Measurements from ENCODE around the gene PSD4.

PSD4 gene

GRCh38 chr2:113157897-113158753 is 15.6 kb upstream of the PSD4 start:
- Histone ChIP-seq H3K36me3 (no peaks in the 10 kb centered on the region), H3K4me1 (ENCODE audit: control insufficient read depth in 1 of 2, insufficient read depth in 1 of 2, low read depth in 1 of 2, low read length in 1 of 2) (peaks cover 12 to 14% of the 10 kb centered on the region in 2 experiments), H3K27ac (no peak overlapping the region), H3K4me3 (ENCODE audit: low read depth in 1 of 2, low read length in 1 of 2) (peak overlapping the region; percentile 60 to 61), H3K9me3 (no peaks in the 10 kb centered on the region), H3K27me3 (peaks cover 53% of the 10 kb centered on the region)
- no peak for TF ChIP-seq CTCF (IDR thresholded peaks at IDR 0.05)

GRCh38 chr2:113158884-113159553 is 14.8 kb upstream of the PSD4 start:
- no peak overlapping the region for H3K4me3 ChIP-seq (ENCODE audit: low read depth in 1 of 2, low read length in 1 of 2)
- no peaks in the 10 kb centered on the region for H3K9me3 ChIP-seq
- TF ChIP-seq CTCF (IDR thresholded peaks at IDR 0.05) = no peak
- H3K27ac ChIP-seq = no peak overlapping the region
- H3K4me1 ChIP-seq (ENCODE audit: control insufficient read depth in 1 of 2, insufficient read depth in 1 of 2, low read depth in 1 of 2, low read length in 1 of 2) = peaks cover 12 to 14% of the 10 kb centered on the region in 2 experiments
- H3K27me3 ChIP-seq = peaks cover 53% of the 10 kb centered on the region
- H3K36me3 ChIP-seq = no peaks in the 10 kb centered on the region

- H3K9me3 ChIP-seq = no peaks in the 10 kb centered on the region
- H3K4me3 ChIP-seq (ENCODE audit: low read depth in 1 of 2, low read length in 1 of 2) = no peak overlapping the region
- no peak overlapping the region for H3K27ac ChIP-seq
- peaks cover 45% of the 10 kb centered on the region for H3K27me3 ChIP-seq
- no peaks in the 10 kb centered on the region for H3K36me3 ChIP-seq
- H3K4me1 ChIP-seq (ENCODE audit: control insufficient read depth in 1 of 2, insufficient read depth in 1 of 2, low read depth in 1 of 2, low read length in 1 of 2) = peaks cover 12 to 14% of the 10 kb centered on the region in 2 experiments
- TF ChIP-seq CTCF (IDR thresholded peaks at IDR 0.05) = no peak
These were observed 13.5 kb upstream of the PSD4 start for GRCh38 chr2:113160248-113160647.

- no peak overlapping the region for H3K27ac ChIP-seq
- H3K27me3 ChIP-seq = peaks cover 37% of the 10 kb centered on the region
- no peak overlapping the region for H3K4me3 ChIP-seq (ENCODE audit: low read depth in 1 of 2, low read length in 1 of 2)
- H3K4me1 ChIP-seq (ENCODE audit: control insufficient read depth in 1 of 2, insufficient read depth in 1 of 2, low read depth in 1 of 2, low read length in 1 of 2) = peaks cover 12 to 14% of the 10 kb centered on the region in 2 experiments
- H3K9me3 ChIP-seq = no peaks in the 10 kb centered on the region
- H3K36me3 ChIP-seq = no peaks in the 10 kb centered on the region
- TF ChIP-seq CTCF (IDR thresholded peaks at IDR 0.05) = no peak
These were observed 12.8 kb upstream of the PSD4 start for GRCh38 chr2:113160962-113161361.

GRCh38 chr2:113162173-113162572 is 11.6 kb upstream of the PSD4 start:
- H3K4me1 ChIP-seq (ENCODE audit: control insufficient read depth in 1 of 2, insufficient read depth in 1 of 2, low read depth in 1 of 2, low read length in 1 of 2) = peaks cover 11 to 14% of the 10 kb centered on the region in 2 experiments
- no peaks in the 10 kb centered on the region for H3K9me3 ChIP-seq
- H3K27me3 ChIP-seq = peaks cover 25% of the 10 kb centered on the region
- H3K27ac ChIP-seq = no peak overlapping the region
- no peaks in the 10 kb centered on the region for H3K36me3 ChIP-seq
- TF ChIP-seq CTCF (IDR thresholded peaks at IDR 0.05) = no peak
- H3K4me3 ChIP-seq (ENCODE audit: low read depth in 1 of 2, low read length in 1 of 2) = no peak overlapping the region
